GM18508 (cell line): Measurements from ENCODE around the gene ARNT2.

ENCODE experiments used
- ATAC-seq: cut with Tn5 transposase; IDR thresholded peaks from one replicate; pipeline ENCODE4 v1.9.1; 2021; ENCODE audit warnings: moderate number of reproducible peaks; ENCODE audit not compliant: insufficient read depth, unreplicated experiment

ARNT2 gene

DNA sequence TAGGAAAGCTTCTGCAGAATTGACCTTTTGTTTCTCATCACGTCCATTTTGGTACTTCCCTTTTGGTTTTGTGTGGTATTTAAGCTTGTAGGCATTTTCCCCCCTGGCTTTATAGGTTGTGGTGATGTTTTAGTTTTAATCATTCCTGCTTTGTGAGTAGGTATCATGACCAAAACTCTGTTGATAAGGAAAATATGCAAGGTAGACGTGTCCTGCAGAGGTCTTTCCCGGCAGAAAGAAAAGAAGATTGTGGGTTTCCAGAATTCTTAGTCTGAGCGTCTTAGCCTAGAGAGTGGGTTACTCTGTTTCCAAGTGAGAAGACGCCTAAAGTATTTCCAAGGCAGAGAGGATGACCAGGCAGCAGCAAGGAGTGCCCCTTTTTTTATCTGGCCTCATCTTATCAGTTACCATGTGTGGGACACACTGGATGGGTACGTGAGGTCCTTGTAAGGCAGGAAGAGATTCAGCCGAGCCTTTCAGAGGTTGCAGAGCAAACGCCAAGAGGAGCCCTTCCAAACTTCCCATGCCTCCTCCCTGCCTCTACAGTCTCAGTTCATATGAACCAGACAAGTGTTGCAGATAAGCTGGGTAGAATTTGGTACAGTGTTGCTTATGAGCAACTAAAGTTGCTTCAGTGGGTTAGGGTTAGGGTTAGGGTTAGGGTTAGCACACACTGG lies 58.8 kb downstream of the ARNT2 start:
- ATAC-seq = no peak

DNA sequence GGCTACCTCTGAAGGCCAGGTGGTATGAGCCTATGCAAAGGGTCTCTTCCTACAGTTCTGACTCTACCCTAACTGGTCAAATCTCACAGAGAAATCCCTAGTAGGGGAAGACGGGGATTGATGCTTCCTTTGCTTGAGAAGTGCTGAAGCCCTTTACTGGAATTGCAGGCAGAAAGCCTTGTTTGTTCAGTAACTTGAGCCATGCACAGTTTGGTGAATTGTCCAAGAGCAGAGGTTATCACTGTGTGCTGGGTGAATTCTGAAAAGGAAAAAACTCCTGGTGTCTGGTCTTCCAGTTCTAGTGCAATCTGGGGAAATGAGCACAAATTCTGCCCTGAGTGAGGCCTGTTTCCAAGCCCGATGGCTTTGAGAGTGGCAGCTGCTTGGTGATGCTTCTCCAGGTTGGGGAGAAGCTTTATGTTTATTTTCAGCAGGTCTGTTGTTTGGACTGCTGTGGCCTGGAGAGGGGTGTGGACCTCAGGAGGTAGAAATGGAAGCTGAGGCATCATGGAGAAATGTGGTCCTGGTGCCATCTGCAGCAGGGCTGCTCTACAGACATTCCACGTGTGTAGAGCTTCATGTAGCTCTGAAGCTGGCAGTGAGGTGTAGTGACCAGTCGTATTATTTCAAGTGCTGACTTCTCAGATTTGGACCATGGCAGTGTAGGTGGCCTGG lies 60.9 kb downstream of the ARNT2 start:
- no peak for ATAC-seq

DNA sequence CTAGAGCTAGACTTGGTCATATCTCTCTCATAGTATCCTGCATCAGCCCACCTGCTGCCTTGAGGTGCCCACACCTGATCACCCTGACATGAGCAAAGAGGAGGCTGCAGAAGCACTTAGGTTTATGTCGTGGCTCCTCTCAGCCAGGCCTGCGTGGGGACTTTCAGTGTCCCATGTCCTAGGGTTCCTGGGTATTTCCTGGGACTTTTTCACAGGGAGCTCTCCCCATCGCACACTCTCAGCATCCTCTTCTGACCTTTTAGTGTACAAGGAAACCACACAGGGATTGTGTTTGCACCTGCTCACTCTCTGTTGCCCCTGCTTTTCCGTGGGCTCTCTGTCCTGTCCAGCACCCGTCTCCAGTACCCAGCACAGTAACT lies 61.4 kb downstream of the ARNT2 start:
- ATAC-seq = no peak

DNA sequence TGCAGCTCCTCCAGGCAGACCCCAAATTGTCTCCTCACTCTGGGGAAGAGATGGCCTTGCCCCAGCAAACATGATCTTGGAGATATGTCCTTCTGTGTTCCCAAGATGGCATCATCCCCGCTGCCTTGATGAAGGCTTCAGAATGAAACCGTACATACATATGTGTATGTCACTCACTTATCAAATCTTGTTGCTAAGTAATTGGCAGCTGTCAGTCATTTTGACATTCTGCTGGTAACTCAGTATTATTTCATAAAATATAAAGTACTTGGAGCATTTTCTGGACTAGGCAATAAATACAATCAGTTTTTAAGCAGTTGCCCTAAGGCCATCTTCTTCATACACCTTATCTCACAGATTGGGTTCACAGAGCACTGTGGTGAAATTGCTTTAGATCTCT lies 62.4 kb downstream of the ARNT2 start:
- no peak for ATAC-seq

DNA sequence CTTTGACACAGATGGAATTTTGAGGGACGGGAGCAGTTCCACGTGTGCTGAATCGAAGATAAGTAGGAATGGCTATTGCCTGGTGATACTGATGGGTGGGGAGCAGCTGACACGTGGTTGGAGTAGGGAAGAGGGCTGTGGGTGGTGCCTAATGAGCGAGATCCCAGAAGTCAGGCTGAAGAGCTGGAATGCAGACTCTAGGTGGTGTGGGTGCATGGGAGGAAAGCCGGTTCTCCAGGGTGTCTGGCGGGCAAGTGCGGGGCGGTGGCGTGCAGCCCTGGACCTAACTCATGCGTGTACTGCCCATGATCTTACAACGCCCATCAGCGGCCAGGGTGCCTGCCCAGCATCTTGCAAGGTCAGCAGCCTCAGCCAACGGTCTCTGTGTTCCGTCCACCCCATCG lies 63.1 kb downstream of the ARNT2 start:
- ATAC-seq = no peak

DNA sequence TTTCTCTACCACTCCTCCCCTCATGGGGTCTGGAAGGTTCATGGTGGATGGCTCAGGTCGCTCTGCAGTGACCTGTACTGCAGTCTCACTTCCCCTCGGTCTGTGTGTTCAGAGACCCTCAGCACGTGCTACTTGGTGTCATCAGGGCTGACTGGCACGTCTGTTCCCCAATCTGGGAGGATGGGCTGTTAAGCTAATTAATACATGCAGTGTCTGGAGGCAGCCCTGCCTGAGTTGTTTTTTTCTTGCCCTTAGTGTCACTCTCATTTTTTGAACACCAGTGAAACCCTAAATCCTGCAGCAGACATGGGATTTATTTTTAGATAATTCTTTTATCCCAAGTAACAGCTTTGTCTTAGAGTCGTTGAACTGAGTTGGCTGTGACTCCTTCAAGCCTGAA lies 64.6 kb downstream of the ARNT2 start:
- no peak for ATAC-seq

DNA sequence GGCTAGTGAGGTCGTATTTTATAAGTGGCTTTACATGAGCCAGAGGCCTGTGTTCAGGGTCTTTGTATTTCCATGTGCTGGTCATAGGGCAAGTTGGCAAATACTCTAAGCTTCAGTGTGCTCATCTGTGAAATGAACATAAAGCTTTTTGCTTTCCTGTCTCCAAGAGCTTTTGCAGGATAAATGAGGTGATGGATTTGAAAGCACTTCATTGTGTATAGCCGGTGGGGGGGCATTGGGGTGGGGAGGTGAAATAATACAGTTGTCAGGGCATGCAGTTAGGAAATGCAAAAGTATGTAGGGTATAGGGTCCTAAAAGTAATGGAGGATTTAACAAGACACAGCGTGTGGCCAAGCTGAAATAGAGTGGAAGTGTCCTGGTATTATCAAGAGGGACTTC lies 67.7 kb downstream of the ARNT2 start:
- no peak for ATAC-seq

DNA sequence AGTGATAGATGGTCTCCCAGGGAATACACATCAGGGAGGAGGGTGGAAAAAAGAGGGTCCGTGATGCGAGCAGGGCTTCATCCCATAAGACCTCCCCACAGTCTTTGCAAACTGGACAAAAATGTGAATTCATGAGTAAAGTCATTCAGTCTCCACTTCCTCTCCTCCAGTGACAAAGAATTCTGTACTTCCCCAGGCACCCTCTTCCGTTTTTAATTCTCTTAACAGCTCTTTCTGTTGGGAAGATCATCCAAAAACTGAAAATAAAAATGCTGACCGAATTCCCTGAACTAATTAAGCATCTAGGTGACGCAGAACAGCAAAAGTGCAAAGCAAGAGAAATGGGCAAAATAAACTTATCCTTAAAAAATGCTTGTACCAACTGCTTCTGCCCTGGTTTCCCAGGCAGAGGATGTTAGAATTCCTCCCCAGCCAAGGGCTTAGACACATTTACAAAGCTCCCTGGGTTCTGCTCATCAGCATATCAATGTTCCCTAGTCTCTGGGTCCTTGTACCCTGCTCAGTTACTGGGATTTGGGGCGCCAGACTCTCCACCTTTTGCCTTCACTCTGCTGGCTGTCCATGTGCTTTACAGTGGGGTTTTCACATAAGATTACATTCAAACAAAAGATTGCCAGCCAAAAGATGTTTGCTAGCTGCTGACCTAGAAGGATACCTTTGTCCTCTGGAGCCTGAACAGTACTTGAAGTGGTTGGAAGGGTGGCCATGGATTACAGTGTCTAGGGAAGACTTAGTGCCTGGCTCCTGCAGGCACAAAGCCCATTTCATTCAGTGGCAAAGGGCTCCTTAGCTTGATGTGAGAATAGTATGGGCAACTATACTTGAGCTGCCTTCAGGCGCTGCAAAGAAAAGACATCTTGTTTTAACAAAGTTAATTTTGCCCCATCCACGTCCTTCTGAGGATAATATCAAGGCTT lies 69.4 kb downstream of the ARNT2 start:
- ATAC-seq = no peak

DNA sequence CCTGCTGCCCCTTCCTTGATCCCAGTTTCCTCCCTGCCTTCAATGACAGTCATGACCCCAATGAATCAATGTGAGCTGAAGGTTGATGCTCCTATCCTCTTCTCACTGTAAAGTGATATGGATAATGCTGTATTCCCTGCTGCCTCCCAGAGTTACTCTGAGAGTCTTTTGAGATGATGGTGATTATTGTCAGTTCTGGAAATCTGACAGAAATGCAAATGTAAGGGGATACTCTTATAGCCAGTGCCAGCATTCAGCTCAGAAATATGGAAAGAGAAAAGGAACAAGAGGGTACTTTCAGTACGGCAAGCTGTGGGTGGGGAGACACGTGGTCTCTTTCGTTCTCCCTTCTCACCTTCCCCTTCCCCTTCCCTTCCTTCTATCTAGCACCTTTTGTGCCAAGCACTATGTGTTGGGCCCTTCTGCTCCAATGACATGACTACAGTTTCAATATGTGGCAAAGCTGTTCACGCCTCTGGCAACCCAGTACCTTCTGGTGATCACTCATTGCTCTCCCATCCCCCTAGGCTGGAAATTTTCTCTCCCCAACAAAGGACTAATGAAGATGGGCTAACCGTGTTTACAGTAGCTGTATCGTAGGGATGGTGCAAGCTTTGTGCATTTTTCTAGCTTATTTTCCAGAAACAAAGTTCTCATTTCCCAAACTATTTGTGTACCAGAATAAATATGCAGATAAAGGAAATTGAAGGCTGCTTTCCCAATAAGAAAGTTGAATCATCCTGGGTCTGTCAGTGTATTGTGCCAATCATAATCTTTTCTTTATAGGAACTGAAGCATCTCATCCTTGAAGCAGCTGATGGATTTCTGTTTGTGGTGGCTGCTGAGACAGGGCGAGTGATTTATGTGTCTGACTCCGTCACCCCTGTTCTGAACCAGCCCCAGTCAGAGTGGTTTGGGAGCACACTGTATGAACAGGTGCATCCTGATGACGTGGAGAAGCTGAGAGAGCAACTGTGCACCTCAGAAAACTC lies 70.3 kb downstream of the ARNT2 start:
- ATAC-seq = no peak

DNA sequence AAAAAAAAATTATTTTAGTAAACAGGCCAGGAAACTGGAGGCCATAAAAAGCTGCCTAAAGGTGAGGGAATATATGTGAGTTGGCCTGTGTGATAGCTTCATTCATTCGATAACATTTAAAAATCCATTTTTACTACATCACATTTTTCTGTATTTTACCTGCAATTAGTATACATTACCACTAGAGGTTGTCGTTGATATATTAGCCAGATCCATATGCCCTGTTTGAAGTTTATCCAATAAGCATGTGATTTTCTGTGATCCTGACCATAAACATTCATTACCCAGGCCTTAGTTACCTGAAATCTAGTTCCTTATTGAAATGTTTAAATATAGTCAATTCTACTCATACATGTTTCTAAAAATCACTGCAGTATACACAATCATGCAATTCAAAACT lies 71.4 kb downstream of the ARNT2 start:
- ATAC-seq = no peak

DNA sequence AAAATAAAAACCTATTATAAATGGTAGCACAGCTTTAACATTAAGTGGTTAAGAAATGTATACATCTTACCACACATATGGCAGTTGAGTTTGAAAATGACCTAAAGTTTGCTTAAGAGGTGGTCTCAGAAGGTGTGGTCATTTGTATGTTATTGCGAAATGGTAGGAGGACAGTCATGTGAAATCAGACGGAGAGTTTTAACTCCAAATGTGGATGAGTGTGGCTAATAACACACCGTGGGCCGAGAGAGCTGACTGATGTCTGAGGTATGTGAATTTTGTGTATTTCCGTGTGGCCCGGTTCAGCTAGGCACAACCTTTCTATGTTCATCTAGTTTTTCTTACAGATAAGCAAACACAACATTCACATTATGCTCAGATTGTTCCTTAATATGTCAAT lies 71.9 kb downstream of the ARNT2 start:
- no peak for ATAC-seq

DNA sequence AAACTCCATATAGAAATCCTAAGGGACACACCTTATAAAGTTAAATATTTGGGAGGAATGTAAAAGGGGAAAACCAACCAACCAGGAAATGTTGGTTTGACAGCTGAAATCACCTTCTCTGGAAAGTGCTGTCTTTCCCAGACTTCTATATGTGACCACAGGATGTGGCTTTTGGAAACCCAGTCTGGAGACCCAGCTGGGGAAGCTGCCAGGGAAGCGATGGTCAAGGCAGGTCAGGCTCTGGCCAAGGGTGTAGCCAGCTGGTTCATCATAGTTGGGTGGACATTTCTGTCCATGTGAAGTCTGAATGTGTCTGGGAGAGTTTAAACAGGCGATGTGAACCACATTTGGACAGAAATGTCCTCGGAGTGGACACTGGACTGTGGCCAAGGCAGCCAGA lies 73.9 kb downstream of the ARNT2 start:
- ATAC-seq = no peak

DNA sequence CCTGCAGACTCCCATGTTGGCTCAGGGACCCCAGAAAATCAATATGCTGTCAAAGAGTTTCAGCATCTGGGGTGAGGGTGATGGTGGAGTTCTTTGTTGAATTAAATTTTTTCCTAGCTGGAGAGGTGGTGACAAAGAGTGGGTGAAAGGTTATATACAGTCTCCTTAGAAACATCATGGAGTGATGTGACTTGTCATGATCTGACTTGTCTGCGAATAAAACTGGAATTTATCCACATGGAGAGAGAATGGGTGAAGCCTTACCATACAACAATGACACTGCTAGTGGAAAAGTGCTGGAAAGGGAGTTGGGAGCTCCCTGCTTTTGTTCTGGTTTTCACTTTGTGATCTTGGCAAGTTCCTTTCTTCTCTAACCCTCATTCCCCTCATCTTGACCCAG lies 75.0 kb downstream of the ARNT2 start:
- ATAC-seq = no peak

DNA sequence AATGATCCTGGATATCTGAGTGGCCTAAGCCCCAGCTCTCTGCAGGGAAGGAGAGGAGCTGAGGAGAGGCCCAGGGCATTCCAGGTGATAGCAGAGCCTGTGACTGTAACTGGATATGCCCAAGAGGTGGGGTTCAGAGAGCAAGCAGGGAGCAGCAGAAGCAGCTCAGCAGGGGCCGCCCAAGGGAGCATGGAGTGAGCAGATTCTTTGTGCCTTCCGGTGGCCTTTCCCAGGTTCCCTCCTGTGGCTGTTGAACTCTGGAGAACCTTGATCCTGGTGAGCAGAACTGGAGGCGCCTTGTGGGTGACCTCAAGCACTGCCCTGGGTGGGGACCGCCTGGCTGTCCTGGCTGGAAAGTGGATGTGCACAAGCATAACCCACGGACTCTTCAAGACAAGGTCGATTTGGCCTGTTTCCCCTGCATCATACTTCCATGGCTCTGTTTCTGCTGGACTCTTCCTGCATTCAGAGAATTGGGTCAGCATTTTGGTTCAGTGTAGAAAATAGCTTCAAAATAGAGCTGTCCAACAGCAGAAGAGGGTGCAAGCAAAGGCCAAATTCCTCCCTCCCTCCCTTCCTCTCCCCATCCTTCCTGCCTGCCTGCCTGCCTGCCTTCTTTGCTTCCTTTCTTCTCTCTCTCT lies 76.1 kb downstream of the ARNT2 start:
- ATAC-seq = no peak

DNA sequence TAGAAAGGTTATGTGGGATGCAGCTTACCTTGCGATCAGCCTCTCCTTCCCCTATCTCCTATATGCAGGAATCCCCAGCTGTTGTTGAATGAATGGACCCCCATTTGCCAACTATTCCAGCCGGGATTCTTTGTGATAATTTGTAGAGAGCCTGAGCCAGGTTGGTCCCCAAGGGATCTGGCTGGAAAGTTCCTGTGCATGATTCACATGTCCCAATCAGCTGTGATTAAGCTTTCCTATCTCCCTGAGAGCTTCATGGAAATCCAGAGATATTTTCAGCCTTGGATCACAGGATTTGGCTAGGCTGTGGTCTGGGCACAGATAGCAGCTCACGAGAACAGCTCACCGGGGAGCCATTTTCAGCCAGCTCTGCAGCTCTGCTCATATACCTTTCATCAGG lies 76.7 kb downstream of the ARNT2 start:
- no peak for ATAC-seq

DNA sequence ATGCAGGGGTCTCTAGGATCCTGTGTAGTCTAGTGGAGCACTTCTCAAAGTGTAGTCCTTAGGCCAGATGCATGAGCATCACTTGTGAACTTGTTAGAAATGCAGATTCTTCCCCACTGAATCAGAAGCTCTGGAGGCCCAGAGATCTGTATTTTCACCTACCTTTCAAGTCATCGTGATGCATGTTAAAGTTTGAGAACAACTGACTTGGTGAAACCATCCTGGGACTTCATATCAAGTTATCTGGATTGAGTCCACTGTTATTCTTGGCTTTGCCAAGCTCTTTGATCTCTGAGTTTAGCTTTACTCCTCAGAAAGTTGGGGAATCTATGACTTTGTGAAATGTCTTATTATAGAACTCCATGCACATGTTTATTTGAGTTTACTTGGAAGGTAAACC lies 78.5 kb downstream of the ARNT2 start:
- ATAC-seq = no peak

DNA sequence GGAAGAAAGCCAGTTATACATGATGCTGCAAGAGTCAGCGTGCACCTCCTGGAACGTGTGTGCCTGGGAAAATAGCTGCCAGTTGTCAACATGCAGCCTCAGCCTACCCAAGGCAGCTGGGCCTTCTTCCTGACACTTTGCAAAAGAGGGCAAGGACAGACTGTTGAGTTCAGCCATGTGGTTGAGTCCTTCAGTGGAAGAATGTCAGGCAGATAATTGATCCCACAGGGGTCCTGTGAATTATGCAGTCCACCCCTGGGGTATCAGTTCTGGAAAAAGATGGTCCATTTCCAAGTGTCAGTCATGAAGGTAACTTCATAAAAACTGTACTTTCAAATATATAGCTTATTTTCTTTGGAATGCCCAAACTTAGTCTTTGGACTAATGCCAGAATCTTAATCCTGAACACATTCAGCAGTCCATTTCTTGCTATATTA lies 79.6 kb downstream of the ARNT2 start:
- no peak for ATAC-seq

DNA sequence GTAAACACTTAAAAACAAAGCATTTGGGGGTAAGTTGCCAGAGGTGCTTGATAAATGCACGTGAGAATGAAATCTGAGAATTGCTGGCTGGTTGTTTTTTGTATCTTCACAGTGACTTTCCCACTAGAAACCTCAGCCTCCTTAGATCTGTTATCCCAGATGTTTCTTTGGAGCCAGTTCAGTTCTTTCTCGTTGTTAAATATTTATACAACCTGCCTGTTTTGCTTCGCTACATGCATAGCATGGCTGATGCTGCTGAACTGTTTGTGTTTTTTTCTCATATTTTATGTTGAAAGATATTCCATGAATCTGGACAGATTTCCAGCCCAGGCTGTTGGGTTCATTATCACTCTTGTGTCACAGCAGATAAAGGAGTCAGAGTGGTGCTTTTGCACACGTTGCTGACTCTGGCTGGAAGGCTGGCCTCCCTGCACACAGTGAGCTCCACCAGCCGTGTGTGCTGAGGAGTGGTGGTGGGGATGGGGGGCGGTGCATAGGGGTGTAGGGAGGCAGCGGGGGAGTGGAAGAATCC lies 80.2 kb downstream of the ARNT2 start:
- no peak for ATAC-seq

DNA sequence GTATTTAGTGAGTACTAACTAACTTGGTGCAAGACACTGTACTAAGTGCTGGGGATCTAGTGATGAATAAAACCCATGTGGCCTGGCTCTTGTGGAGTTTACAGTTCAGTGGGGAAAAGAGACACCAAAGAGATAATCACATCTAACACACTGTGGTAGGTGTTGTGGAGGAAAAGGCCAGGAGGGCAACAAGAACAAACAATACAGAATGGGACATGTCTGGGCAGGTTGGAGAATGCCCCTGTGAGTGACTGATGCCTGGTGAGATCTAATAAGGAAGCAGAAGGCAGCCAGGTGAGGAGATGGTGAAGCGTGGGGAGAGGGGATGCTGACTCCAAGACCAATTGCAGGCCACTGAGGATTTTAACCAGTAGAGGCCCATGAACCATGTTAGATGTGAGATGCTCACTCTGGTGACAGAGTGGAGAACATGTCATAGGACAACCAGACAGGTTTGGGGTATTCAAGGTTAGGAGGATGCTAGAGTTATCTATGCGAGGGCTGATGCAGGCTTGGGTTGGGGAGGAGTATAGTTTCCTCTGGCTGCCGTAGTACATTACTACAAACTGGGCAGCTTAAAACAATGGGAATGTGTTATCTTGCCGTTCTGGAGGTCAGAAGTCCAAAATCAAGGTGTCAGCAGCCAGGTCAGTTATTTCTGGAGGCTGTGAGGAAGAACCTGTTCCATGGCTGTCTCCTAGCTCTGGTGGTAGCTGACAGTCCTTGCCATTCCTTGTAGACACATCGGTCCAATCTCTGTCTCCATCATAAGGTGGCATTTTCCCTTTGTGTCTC lies 81.4 kb downstream of the ARNT2 start:
- no peak for ATAC-seq
